GM08714 (cell line): ENCODE results near the gene PPP4R2.
"Not testable (repeated sequence)": the region's sequence is repeated elsewhere in the genome, so short reads cannot be mapped to it uniquely, and the experiment has no call there.

Experiments used
- H3K4me3 ChIP-seq: fragments of 200-500 bp; sonication (Bioruptor generic); 2 replicates; pipeline ENCODE4 v1.5.1; 2014; ENCODE audit warnings: mild to moderate bottlenecking, low read length, inconsistent platforms
- ZNF274 ChIP-seq: IDR thresholded peaks from 2 replicates; pipeline ENCODE4 v1.6.1; 2012; ENCODE audit warnings: mild to moderate bottlenecking, low read depth, low read length

PPP4R2 gene

DNA sequence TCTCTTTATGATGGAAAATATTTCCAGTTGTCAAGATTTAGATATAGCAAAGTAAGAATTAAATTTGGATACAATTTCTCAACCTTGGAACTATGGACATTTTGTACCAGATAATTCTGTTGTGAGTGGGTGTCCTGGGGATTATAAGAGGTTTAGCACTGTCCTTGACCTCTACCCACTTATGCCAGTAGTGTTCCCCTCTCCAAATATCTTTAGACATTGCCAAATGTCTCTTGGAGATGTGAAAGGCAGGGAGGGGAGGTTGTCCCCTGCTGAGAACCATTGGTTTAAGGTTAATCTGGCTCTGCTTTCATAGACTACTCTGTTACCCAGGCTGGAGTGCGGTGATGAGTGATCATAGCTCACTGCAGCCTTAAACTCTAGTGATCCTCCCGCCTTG is 64.8 kb downstream of the PPP4R2 start, which contains the start of gene EBLN2:
TSS of gene EBLN2 (plus strand) at position 244 of the 400 bp plus-strand sequence. CDS start 423 bp downstream, outside the sequence.
- TF ChIP-seq ZNF274, result no peak
- H3K4me3 ChIP-seq, result no peak within 1 kb of the TSS

DNA sequence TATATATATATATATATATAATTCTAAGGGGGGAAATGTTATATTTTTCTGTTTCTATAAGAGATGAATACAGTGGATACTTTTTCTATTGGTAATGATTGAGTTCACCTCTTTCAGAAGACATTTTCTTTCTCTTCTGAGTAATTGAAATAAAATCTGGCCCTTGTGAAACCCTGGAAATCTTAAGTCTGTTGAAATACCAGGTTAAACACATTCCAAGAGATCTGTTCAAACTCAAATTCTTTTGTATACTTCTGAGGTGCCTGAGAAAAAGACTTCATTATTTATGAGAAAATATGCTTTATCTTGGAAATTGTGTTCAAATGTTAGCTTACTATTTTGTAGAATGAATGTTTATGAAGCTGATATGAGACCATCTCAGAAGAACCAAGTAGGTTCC is 69.6 kb downstream of the PPP4R2 start:
- not testable (repeated sequence) for H3K4me3 ChIP-seq

DNA sequence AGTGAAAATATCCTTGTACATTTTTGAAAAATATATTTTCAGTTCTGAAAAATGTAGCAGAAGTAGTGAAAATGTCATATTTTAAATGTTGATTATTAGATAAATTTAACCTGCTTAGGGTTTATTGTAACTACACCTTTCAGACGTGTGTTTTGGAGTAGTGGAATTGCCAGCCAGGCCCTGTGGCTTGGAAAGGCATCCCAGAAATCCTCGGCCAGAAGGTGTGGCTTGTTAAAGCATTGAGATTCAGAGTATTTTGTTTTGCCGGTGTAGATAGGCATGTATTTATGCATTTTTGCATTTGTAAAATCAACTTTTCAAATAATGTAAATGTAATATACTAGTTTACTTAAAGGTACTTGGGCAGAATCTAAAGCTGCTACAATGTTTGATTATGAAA is 71.8 kb downstream of the PPP4R2 start:
- TF ChIP-seq ZNF274, result no peak
- H3K4me3 ChIP-seq, result no peak overlapping the region

DNA sequence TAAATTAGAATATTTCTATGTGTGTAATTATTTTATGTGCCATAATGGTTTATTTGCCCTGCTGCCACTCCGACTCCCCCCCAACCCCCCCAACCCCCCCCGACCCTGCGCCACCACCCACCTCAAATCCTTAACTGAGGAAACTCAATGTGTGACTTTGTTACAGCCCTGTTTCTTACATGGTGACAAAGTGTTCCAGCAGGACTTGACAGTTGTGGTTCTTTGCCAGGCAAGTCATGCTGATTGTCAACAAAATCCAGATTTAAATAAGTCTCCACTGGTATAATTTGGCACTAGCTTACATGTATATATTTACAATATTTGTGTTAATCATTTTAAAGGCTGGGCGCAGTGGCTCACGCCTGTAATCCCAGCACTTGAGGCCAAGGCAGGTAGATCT is 72.6 kb downstream of the PPP4R2 start:
- H3K4me3 ChIP-seq, result no peak overlapping the region
- no peak for TF ChIP-seq ZNF274

DNA sequence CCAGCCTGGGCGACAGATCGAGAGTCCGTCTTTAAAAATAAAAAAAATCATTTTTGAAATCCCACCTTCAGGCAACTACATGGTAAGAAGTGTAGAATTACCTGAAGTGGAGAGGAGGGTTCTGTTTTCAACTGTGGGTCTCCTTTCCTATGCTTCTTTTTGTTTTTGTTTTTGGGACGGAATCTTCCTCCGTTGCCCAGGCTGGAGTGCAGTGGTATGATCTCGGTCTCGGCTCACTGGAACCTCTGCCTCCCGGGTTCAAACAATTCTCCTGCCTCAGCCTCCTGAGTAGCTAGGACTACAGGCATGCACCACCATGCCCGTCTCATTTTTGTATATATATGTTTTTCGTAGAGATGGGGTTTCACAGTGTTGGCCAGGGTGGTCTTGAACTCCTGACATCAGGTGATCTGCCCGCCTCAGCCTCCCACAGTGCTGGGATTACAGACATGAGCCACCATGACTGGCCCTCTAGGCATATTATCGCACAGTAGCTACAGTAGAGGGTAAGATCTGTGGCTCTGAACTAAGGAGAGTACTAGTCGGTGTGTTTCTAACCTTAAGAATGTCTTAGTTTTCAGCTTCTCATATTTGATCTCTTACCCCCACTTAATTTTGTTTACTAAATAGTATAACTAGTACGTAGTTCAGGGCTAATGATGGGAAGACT is 73.3 kb downstream of the PPP4R2 start:
- TF ChIP-seq ZNF274, result no peak

DNA sequence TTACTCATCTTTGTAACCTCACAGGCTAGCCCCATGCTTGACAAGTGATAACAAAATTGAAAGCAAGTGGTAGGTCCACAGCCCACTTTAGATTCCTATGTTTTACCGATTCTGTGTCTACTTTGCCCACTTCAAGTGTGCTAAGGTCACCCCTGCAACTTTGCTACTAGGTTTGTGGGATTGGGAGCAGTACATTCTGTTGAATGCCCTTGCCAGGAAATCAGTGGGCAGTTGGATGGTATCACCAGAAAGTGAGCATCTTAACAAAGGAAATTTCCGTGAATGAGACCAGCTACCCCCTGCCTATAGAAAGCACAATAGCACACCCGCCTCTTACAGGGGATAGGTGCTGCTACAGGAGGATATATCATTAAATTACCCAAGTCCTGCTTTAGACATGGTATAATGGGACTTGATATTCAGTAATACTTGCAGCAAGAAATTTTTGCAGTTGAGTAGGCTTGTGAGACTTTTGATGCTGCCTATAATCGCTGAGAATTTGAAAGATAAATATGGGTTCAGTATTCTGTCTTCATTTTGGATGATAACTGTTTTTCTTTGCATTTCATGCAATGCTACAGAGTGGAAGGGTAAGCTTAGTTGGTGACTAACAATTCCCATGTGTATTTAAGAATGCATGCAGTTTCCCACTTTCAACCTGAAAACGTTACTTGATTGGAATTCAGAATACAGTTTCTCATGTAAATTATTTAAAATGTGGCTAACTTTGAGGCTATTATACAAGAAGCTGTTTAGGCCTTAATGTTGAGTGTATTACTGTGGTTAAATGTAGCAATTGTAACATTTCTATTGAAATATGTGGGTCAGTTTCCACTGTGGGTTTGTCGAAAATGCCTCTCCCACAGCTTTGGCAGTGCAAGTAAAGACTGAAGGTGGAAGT is 74.3 kb downstream of the PPP4R2 start:
- no peak overlapping the region for H3K4me3 ChIP-seq
- no peak for TF ChIP-seq ZNF274

More for the DNA sequence above, 73.3 kb downstream of the PPP4R2 start:
- no peak overlapping the region for H3K4me3 ChIP-seq

DNA sequence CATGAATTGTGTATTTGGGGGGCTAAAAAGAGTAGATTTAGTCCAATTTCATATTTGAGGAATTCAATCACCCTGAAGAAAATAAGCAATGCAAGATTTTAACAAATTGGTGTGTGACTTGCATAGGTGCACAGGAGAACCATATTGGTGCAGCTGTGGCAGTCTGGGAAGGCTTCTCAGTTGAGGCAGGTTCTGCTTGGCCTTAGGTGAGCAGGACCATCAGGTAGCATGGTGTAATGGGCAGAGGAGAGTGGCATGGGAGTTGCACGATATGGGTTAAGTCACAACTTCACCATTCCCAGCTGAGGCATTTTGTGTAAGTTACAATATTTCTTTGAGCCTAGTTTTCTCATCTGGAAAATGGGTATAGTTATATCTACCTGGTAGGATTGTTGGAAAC is 75.3 kb downstream of the PPP4R2 start:
- no peak overlapping the region for H3K4me3 ChIP-seq
- TF ChIP-seq ZNF274, result no peak

DNA sequence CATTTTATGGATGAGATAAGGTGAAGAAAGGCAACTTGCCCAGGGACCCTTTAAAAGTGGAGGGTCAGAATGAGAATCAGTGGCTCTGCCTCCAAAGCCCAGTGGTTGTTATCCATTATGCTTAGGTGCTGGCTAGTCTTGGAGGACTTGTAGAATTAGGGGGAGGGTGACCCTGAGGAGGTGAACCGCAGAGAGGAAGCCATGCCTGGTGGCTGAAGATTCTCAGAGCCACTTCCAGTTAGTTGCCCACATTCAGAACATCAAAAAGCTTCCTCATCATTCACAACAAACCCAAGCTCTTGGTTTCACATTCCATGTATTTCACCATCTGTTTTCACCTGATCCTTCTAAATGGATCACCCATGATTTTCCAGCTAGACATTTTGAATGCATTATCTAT is 76.0 kb downstream of the PPP4R2 start:
- TF ChIP-seq ZNF274, result no peak
- H3K4me3 ChIP-seq, result no peak overlapping the region

DNA sequence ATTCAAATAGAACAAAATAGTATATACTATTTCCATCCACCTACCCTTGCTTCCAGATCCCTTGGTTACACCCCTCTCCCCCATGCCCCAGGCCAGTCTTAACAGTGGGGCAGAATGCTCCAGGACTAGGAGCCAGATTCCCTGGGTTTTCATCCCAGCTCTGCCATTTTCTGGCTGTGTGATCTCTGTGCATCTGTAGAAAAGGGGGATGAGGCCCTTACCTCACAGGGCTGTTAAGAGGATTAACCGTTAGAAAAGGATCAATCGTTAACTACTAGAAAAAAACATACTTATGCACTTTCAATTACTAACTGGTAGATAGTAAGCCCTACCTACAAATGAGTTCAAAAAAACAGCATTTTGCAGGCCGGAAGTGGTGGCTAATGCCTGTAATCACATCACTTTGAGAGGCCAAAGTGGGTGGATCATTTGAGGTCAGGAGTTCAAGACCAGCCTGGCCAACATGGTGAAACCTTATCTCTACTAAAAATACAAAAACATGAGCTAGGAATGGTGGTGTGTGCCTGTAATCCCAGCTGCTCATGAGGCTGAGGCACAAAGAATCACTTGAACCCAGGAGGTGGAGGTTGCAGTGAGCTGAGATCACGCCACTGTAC is 76.6 kb downstream of the PPP4R2 start:
- TF ChIP-seq ZNF274, result no peak
- H3K4me3 ChIP-seq, result no peak overlapping the region

DNA sequence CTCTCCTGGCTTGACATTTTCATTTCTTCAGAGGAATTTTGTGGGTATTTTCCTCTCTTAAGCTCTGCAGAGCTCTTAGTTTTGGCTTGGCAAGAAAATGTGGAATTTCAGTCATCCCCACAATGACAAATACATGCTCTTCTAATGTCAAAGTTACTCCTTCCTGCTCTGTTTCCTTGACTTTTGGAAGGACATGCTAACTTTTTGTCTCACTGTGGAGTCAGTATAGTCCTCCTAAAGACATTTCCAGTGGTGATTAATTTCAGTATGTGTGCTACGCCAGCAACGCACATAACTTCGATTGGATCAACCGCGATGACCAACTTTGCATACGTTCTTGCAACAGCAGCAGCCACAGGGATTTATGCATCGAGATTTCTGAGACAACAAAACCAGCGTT is 78.2 kb downstream of the PPP4R2 start:
- no peak overlapping the region for H3K4me3 ChIP-seq
- no peak for TF ChIP-seq ZNF274

DNA sequence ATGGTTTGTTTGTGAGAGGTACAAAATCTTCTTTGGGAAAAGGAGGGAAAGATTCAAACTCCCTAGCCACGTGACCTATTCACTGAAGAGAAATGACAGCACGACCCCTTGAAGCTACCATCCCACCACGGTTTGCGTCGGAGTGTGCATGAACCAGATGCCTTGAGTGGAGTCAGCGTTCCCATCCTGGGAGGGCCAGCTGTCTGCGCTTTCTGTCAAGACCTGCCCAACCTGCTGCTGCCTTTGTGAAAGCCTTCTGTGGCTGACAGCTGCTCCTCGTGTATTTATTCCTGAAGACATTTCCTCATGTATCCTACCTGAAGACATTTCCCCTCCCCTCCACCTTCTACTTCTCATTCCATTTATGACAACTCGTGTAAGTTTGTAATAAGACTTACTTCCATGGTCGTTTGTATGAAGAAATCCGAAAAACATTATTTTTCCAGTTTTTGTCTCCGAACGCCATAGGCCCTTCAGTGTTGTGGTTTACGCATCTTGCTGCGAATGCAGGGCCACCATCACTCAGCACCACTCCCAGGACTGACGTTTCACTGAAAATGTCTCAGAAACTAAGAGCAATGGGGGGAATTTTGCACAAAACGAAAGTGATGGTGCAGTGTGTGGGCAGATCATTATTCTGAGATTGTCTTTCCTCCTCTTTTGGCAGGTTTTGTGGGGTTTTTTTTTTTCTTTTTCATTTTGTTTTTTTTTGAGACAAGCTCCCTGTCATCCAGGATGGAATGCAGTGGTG is 83.8 kb downstream of the PPP4R2 start:
- no peak for TF ChIP-seq ZNF274
- no peak overlapping the region for H3K4me3 ChIP-seq

DNA sequence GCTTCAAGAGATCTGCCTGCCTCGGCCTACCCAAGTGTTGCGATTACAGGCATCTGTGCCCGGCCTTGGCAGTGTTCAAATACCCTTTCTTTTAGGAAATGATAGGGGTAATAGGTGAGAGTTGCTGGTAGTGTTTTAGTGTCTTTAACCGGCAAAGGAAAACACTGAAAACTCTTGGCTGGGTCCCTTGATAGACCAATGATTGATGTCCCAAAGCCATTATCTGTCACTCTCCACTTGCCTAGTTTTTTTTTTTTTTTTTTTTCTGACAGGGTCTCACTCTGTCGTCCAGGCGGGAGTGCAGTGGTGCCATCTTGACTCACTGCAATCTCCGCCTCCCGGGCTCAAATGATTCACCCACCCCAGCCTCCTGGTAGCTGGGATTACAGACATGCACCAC is 84.5 kb downstream of the PPP4R2 start:
- H3K4me3 ChIP-seq, result no peak overlapping the region
- no peak for TF ChIP-seq ZNF274

DNA sequence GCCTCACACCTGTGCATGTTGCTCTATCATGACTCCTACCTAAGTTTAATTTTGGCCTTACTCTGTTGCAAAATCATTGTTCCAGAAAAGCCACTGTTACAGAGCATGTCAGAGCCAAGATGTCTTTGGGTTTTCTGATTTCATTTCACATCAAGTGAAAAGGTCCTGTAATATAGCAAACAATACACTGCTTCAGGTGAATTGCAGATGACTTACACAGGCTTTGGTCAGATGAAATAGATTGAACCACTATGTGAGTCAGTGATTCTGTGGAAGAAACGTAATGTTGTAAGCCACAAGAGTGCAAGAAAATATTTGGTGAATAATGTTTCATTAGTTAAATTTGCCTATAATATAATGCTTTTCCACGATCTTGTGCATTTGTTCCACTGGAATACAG is 87.6 kb downstream of the PPP4R2 start:
- no peak for TF ChIP-seq ZNF274
- H3K4me3 ChIP-seq, result no peak overlapping the region

DNA sequence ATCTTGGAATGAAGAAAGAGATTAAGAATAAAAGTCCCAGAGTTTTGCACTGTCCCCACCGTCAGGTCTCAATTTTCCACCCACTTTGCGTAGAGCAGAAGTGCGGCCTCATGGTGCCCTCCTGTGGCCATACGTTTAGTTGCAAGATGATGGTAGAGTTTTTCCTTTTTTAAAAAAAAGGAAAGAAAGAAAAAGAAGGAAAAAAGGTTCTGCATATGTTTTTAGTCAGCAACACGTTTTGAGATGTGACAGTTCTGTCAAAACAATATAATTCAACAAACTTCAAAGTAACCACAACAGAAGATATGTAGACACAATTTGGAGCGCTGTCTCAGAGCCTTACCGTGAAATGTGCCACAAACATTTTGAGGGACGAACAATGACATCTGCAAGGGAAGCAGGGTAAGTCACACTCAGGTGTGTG is 89.5 kb downstream of the PPP4R2 start:
- TF ChIP-seq ZNF274, result no peak

DNA sequence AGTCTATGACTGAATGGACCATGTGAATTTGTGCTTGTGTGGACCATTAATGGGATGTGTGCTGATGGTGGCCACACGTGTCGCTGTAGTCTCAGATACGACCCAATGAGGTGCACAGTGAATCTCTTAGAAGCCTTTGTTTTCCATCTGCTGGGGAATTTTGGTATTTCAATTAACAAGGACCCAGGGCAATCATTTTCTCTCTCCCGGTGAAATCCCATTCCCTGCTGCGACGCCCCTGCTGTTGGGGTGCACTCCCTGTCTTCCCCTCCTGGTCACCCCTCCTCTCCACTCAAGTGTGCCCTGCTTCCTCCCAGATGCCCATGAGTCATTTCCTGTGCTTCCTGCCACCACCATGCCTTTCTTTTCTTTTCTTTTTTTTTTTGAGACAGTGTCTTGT is 97.5 kb downstream of the PPP4R2 start:
- no peak overlapping the region for H3K4me3 ChIP-seq
- no peak for TF ChIP-seq ZNF274

More for the DNA sequence above, 89.5 kb downstream of the PPP4R2 start:
- H3K4me3 ChIP-seq, result no peak overlapping the region
